Measurements from ENCODE around the gene DPH7. TPM values are rescaled to one million over a fixed set of nuclear protein-coding genes. Genes with fewer than 3 reads are reported as not detected.
"Not testable (repeated sequence)": the region's sequence is repeated elsewhere in the genome, so short reads cannot be mapped to it uniquely, and the experiment has no call there.

DPH7 gene
- total RNA-seq, 2 donors from 2014 or later = 34.3 to 62.4 TPM

DNA sequence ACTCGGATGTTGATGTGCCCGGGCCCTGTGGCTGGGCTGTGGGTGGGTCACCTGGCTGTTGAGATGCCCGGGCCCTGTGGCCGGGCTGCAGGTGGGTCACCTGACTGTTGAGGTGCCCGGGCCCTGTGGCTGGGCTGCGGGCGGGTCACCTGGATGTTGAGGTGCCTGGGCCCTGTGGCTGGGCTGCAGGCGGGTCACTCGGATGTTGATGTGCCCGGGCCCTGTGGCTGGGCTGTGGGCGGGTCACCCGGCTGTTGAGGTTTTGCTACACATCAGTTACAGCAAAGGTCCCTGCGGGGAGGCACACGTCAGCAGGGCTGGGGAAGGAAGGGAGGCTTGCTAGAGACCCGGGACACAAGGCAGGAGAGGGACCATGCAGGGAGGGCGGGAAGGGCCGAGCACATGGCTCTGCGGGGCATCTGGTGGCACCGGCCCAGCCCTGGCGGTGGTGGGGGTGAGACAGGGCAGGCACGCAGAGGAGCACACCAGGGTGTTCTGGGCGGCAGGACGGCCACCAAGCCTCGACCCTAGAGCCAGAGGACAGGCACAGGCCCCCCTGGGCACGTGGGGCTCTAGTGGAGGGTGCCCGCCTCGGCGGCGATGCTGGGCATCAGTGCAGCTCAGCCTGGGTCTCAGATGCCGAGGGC is 63.9 kb downstream of the DPH7 start:
- 83% methylated on average over 22 of the region's 30 CpGs for WGBS
- TF ChIP-seq POLR2A (IDR thresholded peaks at IDR 0.05) = no peak
- DNase-seq (ENCODE audit: low spot score) = no peak

DNA sequence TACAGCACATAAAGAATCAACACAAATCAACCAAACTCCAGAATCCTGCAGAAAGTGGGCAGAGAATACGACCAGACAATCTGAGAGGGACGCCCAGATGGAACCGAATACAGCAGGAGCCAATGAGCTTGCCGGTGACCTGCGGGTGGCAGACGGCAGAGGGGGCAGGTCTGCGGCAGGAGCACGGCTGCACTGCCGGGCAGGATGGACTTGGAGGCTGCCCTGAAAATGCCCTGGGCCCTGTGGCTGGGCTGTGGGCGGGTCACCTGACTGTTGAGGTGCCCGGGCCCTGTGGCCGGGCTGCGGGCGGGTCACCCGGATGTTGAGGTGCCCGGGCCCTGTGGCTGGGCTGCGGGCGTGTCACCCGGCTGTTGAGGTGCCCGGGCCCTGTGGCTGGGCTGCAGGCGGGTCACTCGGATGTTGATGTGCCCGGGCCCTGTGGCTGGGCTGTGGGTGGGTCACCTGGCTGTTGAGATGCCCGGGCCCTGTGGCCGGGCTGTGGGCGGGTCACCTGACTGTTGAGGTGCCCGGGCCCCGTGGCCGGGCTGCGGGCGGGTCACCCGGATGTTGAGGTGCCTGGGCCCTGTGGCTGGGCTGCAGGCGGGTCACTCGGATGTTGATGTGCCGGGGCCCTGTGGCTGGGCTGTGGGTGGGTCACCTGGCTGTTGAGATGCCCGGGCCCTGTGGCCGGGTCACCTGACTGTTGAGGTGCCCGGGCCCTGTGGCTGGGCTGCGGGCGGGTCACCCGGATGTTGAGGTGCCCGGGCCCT is 64.7 kb downstream of the DPH7 start:
- H3K27me3 ChIP-seq (replicated peaks; ENCODE audit: insufficient read depth); H3K27ac ChIP-seq; intact Hi-C loops (cut with DNase I); H3K4me1 ChIP-seq (replicated peaks); H3K36me3 ChIP-seq; H3K4me3 ChIP-seq; H3K9me3 ChIP-seq; DNase-seq (ENCODE audit: low spot score): not testable (repeated sequence)
- WGBS = 88% methylated on average over 37 of the region's 42 CpGs

More for the DNA sequence above, 63.9 kb downstream of the DPH7 start:
- no peak overlapping the region for H3K27ac ChIP-seq
- H3K9me3 ChIP-seq = no peaks in the 10 kb centered on the region
- no peaks in the 10 kb centered on the region for H3K27me3 ChIP-seq (replicated peaks; ENCODE audit: insufficient read depth)
- H3K36me3 ChIP-seq = no peaks in the 10 kb centered on the region
- H3K4me3 ChIP-seq = no peak overlapping the region
- intact Hi-C loops (cut with DNase I) = no loop called here
- H3K4me1 ChIP-seq (replicated peaks) = no peaks in the 10 kb centered on the region

DNA sequence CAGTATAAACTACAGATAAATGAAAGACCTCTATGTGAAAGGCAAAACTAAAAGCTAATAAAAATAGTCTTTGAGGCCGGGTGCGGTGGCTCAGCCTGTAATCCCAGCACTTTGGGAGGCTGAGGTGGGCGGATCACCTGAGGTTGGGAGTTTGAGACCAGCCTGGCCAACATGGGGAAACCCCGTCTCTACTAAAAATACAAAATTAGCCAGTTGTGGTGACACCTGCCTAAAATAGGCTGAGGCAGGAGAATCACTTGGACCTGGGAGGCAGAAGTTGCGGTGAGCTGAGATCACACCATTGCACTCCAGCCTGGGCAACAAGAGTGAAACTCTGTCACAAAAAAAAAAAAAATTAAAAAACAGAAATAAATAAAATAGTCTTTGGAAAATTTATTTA is 65.6 kb downstream of the DPH7 start:
- WGBS = 85% methylated on average over 5 of the region's 5 CpGs
- H3K4me1 ChIP-seq (replicated peaks); H3K27me3 ChIP-seq (replicated peaks; ENCODE audit: insufficient read depth); H3K9me3 ChIP-seq; DNase-seq (ENCODE audit: low spot score); H3K27ac ChIP-seq; intact Hi-C loops (cut with DNase I); H3K36me3 ChIP-seq; H3K4me3 ChIP-seq: not testable (repeated sequence)

DNA sequence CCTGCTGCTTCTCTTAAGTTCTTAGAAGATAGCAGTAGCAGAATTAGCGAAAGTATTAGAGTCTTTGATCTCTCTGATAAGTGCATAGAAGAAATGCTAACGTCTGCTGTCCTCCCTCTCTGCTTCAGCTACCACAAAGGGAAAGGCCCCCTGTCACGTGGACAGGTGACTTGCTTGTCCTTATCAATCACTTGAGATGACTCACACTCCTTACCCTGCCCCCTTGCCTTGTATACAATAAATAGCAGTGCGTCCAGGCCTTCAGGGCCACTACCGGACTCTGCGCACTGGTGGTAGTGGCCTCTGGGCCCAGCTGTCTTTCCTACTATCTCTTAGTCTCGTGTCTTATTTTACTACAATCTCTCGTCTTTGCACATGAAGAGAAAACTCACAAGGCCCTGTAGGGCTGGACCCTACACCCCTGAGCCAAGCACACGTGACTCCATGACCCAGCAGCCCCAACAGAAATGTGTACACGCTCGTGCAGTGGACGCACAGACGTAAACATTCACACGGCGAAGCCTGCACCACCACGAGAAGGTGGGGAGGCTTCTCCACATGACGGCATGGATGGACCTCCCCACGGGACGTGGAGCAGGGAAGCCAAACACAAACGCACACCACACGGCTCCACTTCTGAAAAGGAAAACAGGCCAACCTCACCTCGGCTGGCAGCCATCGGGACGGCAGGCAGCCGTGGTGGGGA is 66.8 kb downstream of the DPH7 start:
- Histone ChIP-seq H3K9me3 (no peaks in the 10 kb centered on the region), H3K4me3 (no peak overlapping the region), H3K27me3 (replicated peaks; ENCODE audit: insufficient read depth) (no peaks in the 10 kb centered on the region), H3K4me1 (replicated peaks) (no peaks in the 10 kb centered on the region), H3K27ac (no peak overlapping the region), H3K36me3 (no peaks in the 10 kb centered on the region)
- intact Hi-C loops (cut with DNase I) = no loop called here
- 83% methylated on average over 25 of the region's 25 CpGs for WGBS
- no peak for TF ChIP-seq POLR2AphosphoS5 (IDR thresholded peaks at IDR 0.05)
- no peak for TF ChIP-seq POLR2A (IDR thresholded peaks at IDR 0.05)
- TF ChIP-seq, protein P1, sequence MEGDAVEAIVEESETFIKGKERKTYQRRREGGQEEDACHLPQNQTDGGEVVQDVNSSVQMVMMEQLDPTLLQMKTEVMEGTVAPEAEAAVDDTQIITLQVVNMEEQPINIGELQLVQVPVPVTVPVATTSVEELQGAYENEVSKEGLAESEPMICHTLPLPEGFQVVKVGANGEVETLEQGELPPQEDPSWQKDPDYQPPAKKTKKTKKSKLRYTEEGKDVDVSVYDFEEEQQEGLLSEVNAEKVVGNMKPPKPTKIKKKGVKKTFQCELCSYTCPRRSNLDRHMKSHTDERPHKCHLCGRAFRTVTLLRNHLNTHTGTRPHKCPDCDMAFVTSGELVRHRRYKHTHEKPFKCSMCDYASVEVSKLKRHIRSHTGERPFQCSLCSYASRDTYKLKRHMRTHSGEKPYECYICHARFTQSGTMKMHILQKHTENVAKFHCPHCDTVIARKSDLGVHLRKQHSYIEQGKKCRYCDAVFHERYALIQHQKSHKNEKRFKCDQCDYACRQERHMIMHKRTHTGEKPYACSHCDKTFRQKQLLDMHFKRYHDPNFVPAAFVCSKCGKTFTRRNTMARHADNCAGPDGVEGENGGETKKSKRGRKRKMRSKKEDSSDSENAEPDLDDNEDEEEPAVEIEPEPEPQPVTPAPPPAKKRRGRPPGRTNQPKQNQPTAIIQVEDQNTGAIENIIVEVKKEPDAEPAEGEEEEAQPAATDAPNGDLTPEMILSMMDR (IDR thresholded peaks at IDR 0.05) = no peak
- no peak for DNase-seq (ENCODE audit: low spot score)

DNA sequence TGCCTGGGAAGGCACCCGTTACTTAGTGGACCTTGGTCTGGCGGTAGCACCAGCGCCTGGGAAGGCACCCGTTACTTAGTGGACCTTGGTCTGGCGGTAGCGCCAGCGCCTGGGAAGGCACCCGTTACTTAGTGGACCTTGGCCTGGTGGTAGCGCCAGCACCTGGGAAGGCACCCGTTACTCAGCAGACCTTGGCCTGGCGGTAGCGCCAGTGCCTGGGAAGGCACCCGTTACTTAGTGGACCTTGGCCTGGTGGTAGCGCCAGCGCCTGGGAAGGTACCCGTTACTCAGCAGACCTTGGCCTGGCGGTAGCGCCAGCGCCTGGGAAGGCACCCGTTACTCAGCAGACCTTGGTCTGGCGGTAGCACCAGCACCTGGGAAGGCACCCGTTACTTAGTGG is 67.6 kb downstream of the DPH7 start:
- H3K27ac ChIP-seq; H3K36me3 ChIP-seq; H3K27me3 ChIP-seq (replicated peaks; ENCODE audit: insufficient read depth); intact Hi-C loops (cut with DNase I); H3K9me3 ChIP-seq; DNase-seq (ENCODE audit: low spot score); H3K4me1 ChIP-seq (replicated peaks); H3K4me3 ChIP-seq: not testable (repeated sequence)
- 96% methylated on average over 16 of the region's 22 CpGs for WGBS

DNA sequence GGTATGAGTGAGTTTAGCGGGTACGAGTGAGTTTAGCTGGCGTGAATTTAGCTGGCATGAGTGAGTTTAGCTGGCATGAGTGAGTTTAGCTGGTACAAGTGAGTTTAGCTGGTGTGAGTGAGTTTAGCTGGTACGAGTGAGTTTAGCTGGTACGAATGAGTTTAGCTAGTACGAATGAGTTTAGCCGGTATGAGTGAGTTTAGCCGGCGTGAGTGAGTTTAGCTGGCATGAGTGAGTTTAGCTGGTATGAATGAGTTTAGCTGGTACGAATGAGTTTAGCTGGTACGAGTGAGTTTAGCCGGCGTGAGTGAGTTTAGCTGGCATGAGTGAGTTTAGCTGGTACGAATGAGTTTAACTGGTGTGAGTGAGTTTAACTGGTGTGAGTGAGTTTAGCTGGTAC is 69.5 kb downstream of the DPH7 start:
- TF ChIP-seq, protein P1 (IDR thresholded peaks at IDR 0.05) = no peak
- TF ChIP-seq POLR2AphosphoS5 (IDR thresholded peaks at IDR 0.05) (no peak), POLR2A (IDR thresholded peaks at IDR 0.05) (no peak)
- intact Hi-C loops (cut with DNase I) = no loop called here
- H3K9me3 ChIP-seq = no peaks in the 10 kb centered on the region
- WGBS = 90% methylated on average over 14 of the region's 14 CpGs
- no peaks in the 10 kb centered on the region for H3K36me3 ChIP-seq
- H3K27ac ChIP-seq = no peak overlapping the region
- no peak overlapping the region for H3K4me3 ChIP-seq
- H3K27me3 ChIP-seq (replicated peaks; ENCODE audit: insufficient read depth) = no peaks in the 10 kb centered on the region
- H3K4me1 ChIP-seq (replicated peaks) = no peaks in the 10 kb centered on the region
- no peak for DNase-seq (ENCODE audit: low spot score)
